VCaP (cell line): Measurements from ENCODE around the gene RUNX2.

ENCODE experiments used
- H3K27ac ChIP-seq: fragments of 450-650 bp; 2 replicates; pipeline ENCODE4 v1.5.1; 2017
- CTCF ChIP-seq: fragments of 450-650 bp; conservative IDR thresholded peaks from 2 replicates; pipeline ENCODE4 v1.5.1; 2017; ENCODE audit warnings: mild to moderate bottlenecking, moderate library complexity

Gene RUNX2

GRCh38 chr6:45479834-45480751, 152.0 kb downstream of the RUNX2 start:
- H3K27ac ChIP-seq, result peak overlapping the region; percentile 33
- TF ChIP-seq CTCF, result no peak

GRCh38 chr6:45480752-45481415, 152.8 kb downstream of the RUNX2 start:
- peak overlapping the region; percentile 33 for H3K27ac ChIP-seq
- no peak for TF ChIP-seq CTCF

GRCh38 chr6:45483021-45483420, 154.9 kb downstream of the RUNX2 start:
- TF ChIP-seq CTCF, result no peak
- no peak overlapping the region for H3K27ac ChIP-seq

- TF ChIP-seq CTCF, result no peak
- no peak overlapping the region for H3K27ac ChIP-seq
These were observed 155.4 kb downstream of the RUNX2 start for GRCh38 chr6:45483501-45483900.

- no peak for TF ChIP-seq CTCF
- no peak overlapping the region for H3K27ac ChIP-seq
These were observed 158.6 kb downstream of the RUNX2 start for GRCh38 chr6:45486736-45487135.

- TF ChIP-seq CTCF, result no peak
- H3K27ac ChIP-seq, result no peak overlapping the region
These were observed 159.5 kb downstream of the RUNX2 start for GRCh38 chr6:45487645-45488044.

- no peak overlapping the region for H3K27ac ChIP-seq
- TF ChIP-seq CTCF, result no peak
These were observed 160.1 kb downstream of the RUNX2 start for GRCh38 chr6:45488269-45488668.
